ENCODE measurements around the gene EHMT1. TPM values are rescaled to one million over a fixed set of nuclear protein-coding genes. Genes with fewer than 3 reads are reported as not detected.

The EHMT1 gene
- total and polyA plus RNA-seq, 2 experiments from 2014 or later = 46.0 to 47.7 TPM

- H4K20me1 ChIP-seq (ENCODE audit: insufficient read depth, poor library complexity, severe bottlenecking) = no peaks in the 10 kb centered on the region
- no peak overlapping the region for H3K4me3 ChIP-seq
- no peaks in the 10 kb centered on the region for H3K79me2 ChIP-seq
- H2AFZ ChIP-seq = no peak overlapping the region
- H3K4me2 ChIP-seq = no peak overlapping the region
- H3K27me3 ChIP-seq = no peaks in the 10 kb centered on the region
- TF ChIP-seq EZH2phosphoT487 (IDR thresholded peaks at IDR 0.05; ENCODE audit: low read depth, severe bottlenecking, unreplicated experiment) (no peak), EZH2 (IDR thresholded peaks at IDR 0.05; ENCODE audit: borderline replicate concordance) (no peak), CTCF (IDR thresholded peaks at IDR 0.05; ENCODE audit: poor library complexity) (no peak)
- H3K27ac ChIP-seq = no peak overlapping the region
- no peaks in the 10 kb centered on the region for H3K9me2 ChIP-seq (replicated peaks; ENCODE audit: insufficient read depth)
- WGBS (ENCODE audit: low lambda C conversion rate, missing lambda C conversion rate) = 93% methylated on average over 24 of the region's 24 CpGs
- DNase-seq (ENCODE audit: low spot score) = no peak
- H3K4me1 ChIP-seq (ENCODE audit: insufficient read depth) = no peaks in the 10 kb centered on the region
- peaks cover 4% of the 10 kb centered on the region for H3K36me3 ChIP-seq (replicated peaks; ENCODE audit: insufficient read depth, low read depth)
- H3K9me3 ChIP-seq (ENCODE audit: low read depth) = no peaks in the 10 kb centered on the region
These were observed 141.0 kb downstream of the EHMT1 start for GRCh38 chr9:137759649-137760321.

- peaks cover 4% of the 10 kb centered on the region for H3K36me3 ChIP-seq (replicated peaks; ENCODE audit: insufficient read depth, low read depth)
- no peak overlapping the region for H3K4me3 ChIP-seq
- no peak overlapping the region for H3K4me2 ChIP-seq
- no peaks in the 10 kb centered on the region for H3K27me3 ChIP-seq
- H4K20me1 ChIP-seq (ENCODE audit: insufficient read depth, poor library complexity, severe bottlenecking) = no peaks in the 10 kb centered on the region
- no peak overlapping the region for H3K27ac ChIP-seq
- no peaks in the 10 kb centered on the region for H3K9me2 ChIP-seq (replicated peaks; ENCODE audit: insufficient read depth)
- no peaks in the 10 kb centered on the region for H3K79me2 ChIP-seq
- no peak for DNase-seq (ENCODE audit: low spot score)
- no peaks in the 10 kb centered on the region for H3K4me1 ChIP-seq (ENCODE audit: insufficient read depth)
- H3K9me3 ChIP-seq (ENCODE audit: low read depth) = no peaks in the 10 kb centered on the region
- H2AFZ ChIP-seq = no peak overlapping the region
- no peak for TF ChIP-seq EZH2phosphoT487 (IDR thresholded peaks at IDR 0.05; ENCODE audit: low read depth, severe bottlenecking, unreplicated experiment)
- TF ChIP-seq CTCF (IDR thresholded peaks at IDR 0.05; ENCODE audit: poor library complexity) = no peak
- no peak for TF ChIP-seq EZH2 (IDR thresholded peaks at IDR 0.05; ENCODE audit: borderline replicate concordance)
- WGBS (ENCODE audit: low lambda C conversion rate, missing lambda C conversion rate) = 94% methylated on average over 12 of the region's 12 CpGs
These were observed 141.6 kb downstream of the EHMT1 start for GRCh38 chr9:137760426-137760825.

GRCh38 chr9:137761032-137761431, 142.2 kb downstream of the EHMT1 start:
- Histone ChIP-seq H3K79me2 (no peaks in the 10 kb centered on the region), H3K27ac (no peak overlapping the region), H3K4me3 (no peak overlapping the region), H3K4me2 (no peak overlapping the region), H3K36me3 (replicated peaks; ENCODE audit: insufficient read depth, low read depth) (peaks cover 4% of the 10 kb centered on the region), H3K9me3 (ENCODE audit: low read depth) (no peaks in the 10 kb centered on the region), H3K9me2 (replicated peaks; ENCODE audit: insufficient read depth) (no peaks in the 10 kb centered on the region), H4K20me1 (ENCODE audit: insufficient read depth, poor library complexity, severe bottlenecking) (no peaks in the 10 kb centered on the region), H3K4me1 (ENCODE audit: insufficient read depth) (no peaks in the 10 kb centered on the region), H3K27me3 (no peaks in the 10 kb centered on the region), H2AFZ (no peak overlapping the region)
- DNase-seq (ENCODE audit: low spot score) = no peak
- TF ChIP-seq EZH2 (IDR thresholded peaks at IDR 0.05; ENCODE audit: borderline replicate concordance) = no peak
- TF ChIP-seq EZH2phosphoT487 (IDR thresholded peaks at IDR 0.05; ENCODE audit: low read depth, severe bottlenecking, unreplicated experiment) = no peak
- no peak for TF ChIP-seq CTCF (IDR thresholded peaks at IDR 0.05; ENCODE audit: poor library complexity)
- 96% methylated on average over 7 of the region's 7 CpGs for WGBS (ENCODE audit: low lambda C conversion rate, missing lambda C conversion rate)
